ENCODE measurements around the gene TMIGD1.

- TF ChIP-seq CTCF (conservative IDR thresholded peaks at IDR 0.05; ENCODE audit: low read depth in 2 of 2) (no peak), JUNB (IDR thresholded peaks at IDR 0.05; ENCODE audit: unreplicated experiment) (no peak), REST (IDR thresholded peaks at IDR 0.05; ENCODE audit: unreplicated experiment) (no peak), POLR2AphosphoS5 (IDR thresholded peaks at IDR 0.05; ENCODE audit: low read depth) (no peak), EZH2phosphoT487 (IDR thresholded peaks at IDR 0.05; ENCODE audit: unreplicated experiment) (no peak), EZH2 (IDR thresholded peaks at IDR 0.05; ENCODE audit: low read depth, unreplicated experiment) (no peak), CREB1 (CRISPR knock-in tag; IDR thresholded peaks at IDR 0.05; ENCODE audit: low read depth) (no peak), ETS1 (IDR thresholded peaks at IDR 0.05) (no peak), ZNF462 (CRISPR knock-in tag; IDR thresholded peaks at IDR 0.05) (no peak), STAT1 (IDR thresholded peaks at IDR 0.05; ENCODE audit: unreplicated experiment) (no peak)
These were observed 36.1 kb upstream of the TMIGD1 start for GRCh38 chr17:30369995-30370394.

Data from GM23338 (cell line).